HG03575 (cell line): ENCODE measurements around the gene HOXC12.

Experiments
- ATAC-seq: cut with Tn5 transposase; IDR thresholded peaks from one replicate; pipeline ENCODE4 v1.9.1; 2021; ENCODE audit not compliant: unreplicated experiment, insufficient number of reproducible peaks, low FRiP score; ENCODE audit errors: extremely low read depth

Gene HOXC12

GRCh38 chr12:53954694-53955035, at the start of gene HOXC12:
Gene HOXC12, plus strand, starts transcription at chr12:53954903. Its CDS starts 27 bp downstream, at chr12:53954930.
- ATAC-seq = no peak

- ATAC-seq = no peak
Observed at GRCh38 chr12:53907103-53907502, 47.6 kb upstream of the HOXC12 start.

GRCh38 chr12:53916788-53917655, 37.7 kb upstream of the HOXC12 start:
- no peak for ATAC-seq

GRCh38 chr12:53924521-53925405, 29.9 kb upstream of the HOXC12 start:
- ATAC-seq = no peak

GRCh38 chr12:53927220-53928029, 27.3 kb upstream of the HOXC12 start:
- no peak for ATAC-seq

GRCh38 chr12:53928054-53928835, 26.5 kb upstream of the HOXC12 start:
- no peak for ATAC-seq

- ATAC-seq = no peak
Observed at GRCh38 chr12:53929527-53929926, 25.2 kb upstream of the HOXC12 start.

GRCh38 chr12:53930591-53931255, 24.0 kb upstream of the HOXC12 start:
- no peak for ATAC-seq

- ATAC-seq = no peak
Observed at GRCh38 chr12:53931844-53932581, 22.7 kb upstream of the HOXC12 start.

GRCh38 chr12:53932915-53933314, 21.8 kb upstream of the HOXC12 start:
- ATAC-seq = no peak

- no peak for ATAC-seq
Observed at GRCh38 chr12:53935383-53936341, 19.0 kb upstream of the HOXC12 start.

- no peak for ATAC-seq
Observed at GRCh38 chr12:53937099-53937498, 17.6 kb upstream of the HOXC12 start.

- ATAC-seq = no peak
Observed at GRCh38 chr12:53937596-53938325, 16.9 kb upstream of the HOXC12 start.

- ATAC-seq = no peak
Observed at GRCh38 chr12:53938326-53939140, 16.2 kb upstream of the HOXC12 start, which contains the start of gene HOXC13. Gene HOXC13, plus strand, starts transcription at chr12:53938831. Its CDS starts 76 bp downstream, at chr12:53938907.
